Prostate gland (tissue), 2 donors: Measurements from ENCODE around the gene HTRA2.

ENCODE experiments used
- CTCF ChIP-seq, 4 experiments: fragments of 200-600 bp in 2 of 4; fragments of 450-650 bp in 2 of 4; sonication (generic) in 2 of 4; IDR thresholded peaks; 1 replicate in 3 of 4; 2 replicates in 1 of 4; pipeline ENCODE4 v1.5.1; 2016 to 2019; ENCODE audit warnings: antibody characterized with exemption in 4 of 4, mild to moderate bottlenecking in 2 of 4, moderate library complexity in 2 of 4
- POLR2AphosphoS5 ChIP-seq: sonication (generic); formaldehyde crosslinking; IDR thresholded peaks from one replicate; pipeline ENCODE4 v1.6.1; 2017; ENCODE audit warnings: antibody characterized with exemption

GRCh38 chr2:74553892-74554819 lies 24.4 kb downstream of the HTRA2 start, which contains the start of the genes DOK1 and LOXL3:
- TF ChIP-seq CTCF (IDR thresholded peaks at IDR 0.05): no peak
- no peak for TF ChIP-seq POLR2AphosphoS5
